GM19351 (cell line): ENCODE results near the gene FGF7.
"Not testable (repeated sequence)": the region's sequence is repeated elsewhere in the genome, so short reads cannot be mapped to it uniquely, and the experiment has no call there.

ENCODE experiments used
- ATAC-seq: cut with Tn5 transposase; IDR thresholded peaks from one replicate; pipeline ENCODE4 v1.9.1; 2021; ENCODE audit warnings: mild to moderate bottlenecking, moderate library complexity; ENCODE audit not compliant: unreplicated experiment

FGF7 gene

GRCh38 chr15:49492151-49492550 is 69.1 kb downstream of the FGF7 start:
- no peak for ATAC-seq

- no peak for ATAC-seq
Measured at GRCh38 chr15:49492830-49493229, 69.8 kb downstream of the FGF7 start.

GRCh38 chr15:49494842-49495241 is 71.8 kb downstream of the FGF7 start:
- ATAC-seq: no peak

GRCh38 chr15:49495993-49496753 is 73.1 kb downstream of the FGF7 start:
- no peak for ATAC-seq

- ATAC-seq: no peak
Measured at GRCh38 chr15:49501586-49501985, 78.5 kb downstream of the FGF7 start.

- ATAC-seq: no peak
Measured at GRCh38 chr15:49506341-49506740, 83.3 kb downstream of the FGF7 start.

GRCh38 chr15:49507261-49507660 is 84.2 kb downstream of the FGF7 start:
- ATAC-seq: no peak

- ATAC-seq: not testable (repeated sequence)
Measured at GRCh38 chr15:49512739-49513138, 89.7 kb downstream of the FGF7 start.

- no peak for ATAC-seq
Measured at GRCh38 chr15:49521802-49522201, 98.8 kb downstream of the FGF7 start.

- no peak for ATAC-seq
Measured at GRCh38 chr15:49528289-49528688, 105.2 kb downstream of the FGF7 start.

- ATAC-seq: no peak
Measured at GRCh38 chr15:49530092-49530491, 107.0 kb downstream of the FGF7 start.
